HL-60/S4 treated with phorbol 12-myristate 13-acetate at 8.2 ng/mL for 4 days and 3 days (cell line): Measurements from ENCODE around the gene CEP112.
"Not testable (repeated sequence)": the region's sequence is repeated elsewhere in the genome, so short reads cannot be mapped to it uniquely, and the experiment has no call there.

Source experiments
- in situ Hi-C: fragments of 300-500 bp; cut with MboI; formaldehyde crosslinking; loops from 2 replicates; pipeline ENCODE4 v1.15.0; 2022; ENCODE audit warnings: low sequenced_read_pairs

Gene CEP112

GRCh38 chr17:65699459-65699858 lies 492.5 kb downstream of the CEP112 start:
- in situ Hi-C loops: no loop called here

- in situ Hi-C loops: no loop called here
These were observed 493.4 kb downstream of the CEP112 start for GRCh38 chr17:65698381-65699061.

GRCh38 chr17:65697661-65698060 lies 494.3 kb downstream of the CEP112 start:
- in situ Hi-C loops: no loop called here

- in situ Hi-C loops: no loop called here
These were observed 495.1 kb downstream of the CEP112 start for GRCh38 chr17:65696739-65697394.

- in situ Hi-C loops: no loop called here
These were observed 497.3 kb downstream of the CEP112 start for GRCh38 chr17:65694601-65695000.

DNA sequence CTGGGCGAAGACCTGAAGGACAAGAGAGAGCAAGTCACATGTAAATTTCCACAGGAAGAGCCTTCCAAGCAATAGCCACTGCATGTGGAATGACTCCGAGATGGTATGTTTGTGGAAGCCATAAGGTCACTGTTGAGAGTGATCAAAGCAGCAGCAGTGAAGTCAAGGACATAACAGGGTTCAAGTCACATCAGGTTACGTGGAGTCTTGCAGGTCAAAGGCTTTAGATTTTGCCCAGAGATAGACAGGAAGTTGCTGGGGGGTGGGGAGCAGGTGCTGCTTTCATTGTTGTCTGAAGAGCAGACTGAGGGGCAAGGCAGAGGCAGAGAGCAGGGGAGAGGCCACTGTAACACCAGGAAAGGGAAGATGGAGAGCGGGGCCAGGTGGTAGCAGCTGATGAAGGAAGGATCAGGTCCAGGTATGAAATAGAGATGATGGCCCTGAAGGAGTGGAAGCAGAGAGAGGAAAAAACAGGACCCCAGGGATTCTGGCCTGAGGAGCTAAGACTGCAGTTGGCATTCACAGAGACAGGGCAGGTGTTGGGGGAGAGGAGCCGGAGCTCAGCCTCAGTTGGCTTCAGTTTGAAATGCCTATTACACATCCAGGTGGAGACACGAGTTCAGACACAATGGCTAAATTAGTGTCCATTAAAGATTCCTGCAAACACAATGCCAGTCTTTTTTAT lies 501.2 kb downstream of the CEP112 start:
- in situ Hi-C loops: no loop called here

- in situ Hi-C loops: no loop called here
These were observed 503.6 kb downstream of the CEP112 start for GRCh38 chr17:65688307-65688706.

- in situ Hi-C loops: no loop called here
These were observed 506.8 kb downstream of the CEP112 start for GRCh38 chr17:65685110-65685509.

GRCh38 chr17:65684631-65685030 lies 507.3 kb downstream of the CEP112 start:
- in situ Hi-C loops: no loop called here

DNA sequence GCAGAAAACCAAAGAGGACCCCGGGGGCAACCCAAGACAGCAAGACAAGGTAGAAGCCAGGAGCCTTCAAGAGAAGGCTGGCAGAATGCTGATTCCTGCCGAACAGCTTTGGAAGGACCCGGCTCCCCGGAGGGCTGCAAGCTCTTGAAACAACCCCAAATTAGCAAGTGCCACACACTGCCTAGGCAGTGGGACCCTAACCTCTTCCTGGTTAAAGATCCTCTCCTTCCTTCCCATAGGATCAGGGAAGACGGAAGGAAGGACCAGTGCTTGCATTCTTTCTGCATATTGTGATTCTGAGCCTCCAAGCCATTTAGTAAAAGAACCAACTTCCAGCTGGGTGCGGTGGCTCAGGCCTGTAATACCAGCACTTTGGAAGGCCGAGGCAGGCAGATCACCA lies 508.5 kb downstream of the CEP112 start:
- in situ Hi-C loops: no loop called here

DNA sequence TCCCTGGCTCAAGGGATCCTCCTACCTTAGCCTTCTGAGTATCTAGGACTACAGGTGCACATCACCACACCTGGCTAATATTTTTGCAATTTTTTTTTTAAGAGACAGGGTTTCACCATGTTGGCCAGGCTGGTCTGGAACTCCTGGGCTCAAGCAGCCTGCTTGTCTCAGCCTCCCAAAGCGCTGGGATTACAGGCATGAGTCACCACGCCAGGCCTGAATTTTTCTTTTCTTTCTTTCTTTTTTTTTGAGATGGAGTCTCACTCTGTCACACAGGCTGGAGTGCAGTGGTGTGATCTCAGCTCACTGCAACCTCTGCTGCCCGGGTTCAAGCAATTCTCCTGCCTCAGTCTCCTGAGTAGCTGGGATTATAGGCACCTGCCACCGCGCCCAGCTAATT lies 510.2 kb downstream of the CEP112 start:
- in situ Hi-C loops: not testable (repeated sequence)

- in situ Hi-C loops: no loop called here
These were observed 512.6 kb downstream of the CEP112 start for GRCh38 chr17:65679165-65679845.

- in situ Hi-C loops: no loop called here
These were observed 513.4 kb downstream of the CEP112 start for GRCh38 chr17:65678546-65678945.

GRCh38 chr17:65677932-65678331 lies 514.0 kb downstream of the CEP112 start:
- in situ Hi-C loops: no loop called here

GRCh38 chr17:65674246-65675045 lies 517.5 kb downstream of the CEP112 start:
- in situ Hi-C loops: no loop called here

DNA sequence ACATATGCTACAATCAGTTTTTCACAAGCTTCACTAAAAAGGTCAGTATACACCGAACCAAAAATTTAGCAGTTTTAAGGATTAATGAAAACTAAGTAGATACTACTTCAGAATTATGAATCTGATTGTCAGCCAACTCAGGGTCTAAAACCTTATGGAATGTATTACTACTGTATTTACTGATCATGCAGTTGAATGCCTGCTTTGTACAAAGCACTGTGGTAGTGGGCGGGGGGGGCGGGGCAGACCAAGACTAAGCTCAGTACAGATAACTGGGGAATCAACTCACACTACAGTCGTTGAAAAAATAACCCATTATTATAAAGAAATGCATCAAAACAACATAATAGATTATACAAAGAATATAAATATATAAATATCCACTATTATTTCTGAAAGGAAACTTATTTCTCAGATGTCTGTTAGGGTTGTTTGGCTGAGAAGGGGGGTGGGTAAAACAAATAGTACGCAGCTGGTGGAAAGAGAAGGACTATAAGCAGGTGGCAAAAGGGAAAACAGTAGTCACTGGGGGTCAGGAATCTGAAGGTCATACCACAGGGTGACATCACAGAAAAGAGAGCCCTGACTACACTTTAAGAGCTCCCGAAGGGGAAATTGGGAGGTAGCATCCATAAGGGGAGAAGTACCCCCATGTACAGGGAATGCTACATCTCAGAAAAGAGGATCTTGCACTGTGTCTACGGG lies 521.1 kb downstream of the CEP112 start:
- in situ Hi-C loops: no loop called here

DNA sequence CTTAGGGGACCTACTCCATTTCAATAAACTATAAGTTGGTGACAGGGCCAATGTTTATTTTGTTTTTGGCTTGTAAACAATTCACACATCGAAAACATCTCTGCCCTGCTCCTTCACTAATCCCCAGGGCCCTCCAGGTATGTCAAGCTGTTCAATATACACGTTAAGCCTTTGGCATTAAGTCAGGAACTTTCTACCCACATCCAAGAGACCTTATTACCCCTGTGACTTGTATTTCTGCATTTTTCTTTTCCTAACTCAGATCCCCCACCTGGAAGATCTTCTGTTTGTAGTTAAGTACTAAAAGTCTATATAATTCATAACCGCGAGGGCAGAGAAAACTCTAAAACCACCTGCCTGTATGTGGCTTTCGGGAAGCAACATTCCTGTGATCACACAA lies 523.7 kb downstream of the CEP112 start:
- in situ Hi-C loops: no loop called here

GRCh38 chr17:65667656-65668055 lies 524.3 kb downstream of the CEP112 start:
- in situ Hi-C loops: no loop called here

DNA sequence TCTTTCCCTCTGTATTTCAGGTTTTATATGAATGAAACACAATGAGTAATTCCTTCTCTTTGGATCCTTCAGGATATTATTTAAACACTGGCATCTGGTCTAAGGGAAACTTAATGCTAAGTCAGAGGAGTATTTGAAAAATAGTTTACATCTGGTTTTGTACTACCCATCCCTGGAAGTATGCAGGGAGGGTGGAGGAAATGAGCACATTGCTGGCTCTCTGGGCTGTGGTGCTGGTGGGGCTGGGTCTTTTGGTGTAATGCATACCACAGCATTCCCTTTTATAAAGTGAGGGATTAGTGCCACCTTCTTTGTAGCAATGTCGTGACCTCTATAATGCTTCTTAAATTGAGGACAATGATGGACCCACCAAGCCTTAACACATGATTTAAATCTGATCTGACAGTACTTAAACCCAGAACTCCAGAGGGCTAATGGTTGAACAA lies 525.0 kb downstream of the CEP112 start:
- in situ Hi-C loops: no loop called here

GRCh38 chr17:65665966-65666365 lies 526.0 kb downstream of the CEP112 start:
- in situ Hi-C loops: no loop called here
